Hepatocyte (in vitro differentiated cells): ENCODE results near the gene MTMR10.

ENCODE experiments used
- EZH2 ChIP-seq: fragments of 200-600 bp; sonication (generic); IDR thresholded peaks from 2 replicates; pipeline ENCODE4 v1.6.1; 2016; ENCODE audit warnings: antibody characterized with exemption, mild to moderate bottlenecking, borderline replicate concordance
- EZH2phosphoT487 ChIP-seq: fragments of 200-600 bp; sonication (generic); IDR thresholded peaks from one replicate; pipeline ENCODE4 v1.6.1; 2018; ENCODE audit warnings: antibody characterized with exemption, mild to moderate bottlenecking, low read depth, moderate library complexity; ENCODE audit not compliant: unreplicated experiment, severe bottlenecking
- TF ChIP-seq, protein P1 (sequence below): fragments of 200-600 bp; sonication (generic); IDR thresholded peaks from 2 replicates; pipeline ENCODE4 v1.5.1; 2016; ENCODE audit warnings: antibody characterized with exemption, mild to moderate bottlenecking; ENCODE audit not compliant: poor library complexity

DNA sequence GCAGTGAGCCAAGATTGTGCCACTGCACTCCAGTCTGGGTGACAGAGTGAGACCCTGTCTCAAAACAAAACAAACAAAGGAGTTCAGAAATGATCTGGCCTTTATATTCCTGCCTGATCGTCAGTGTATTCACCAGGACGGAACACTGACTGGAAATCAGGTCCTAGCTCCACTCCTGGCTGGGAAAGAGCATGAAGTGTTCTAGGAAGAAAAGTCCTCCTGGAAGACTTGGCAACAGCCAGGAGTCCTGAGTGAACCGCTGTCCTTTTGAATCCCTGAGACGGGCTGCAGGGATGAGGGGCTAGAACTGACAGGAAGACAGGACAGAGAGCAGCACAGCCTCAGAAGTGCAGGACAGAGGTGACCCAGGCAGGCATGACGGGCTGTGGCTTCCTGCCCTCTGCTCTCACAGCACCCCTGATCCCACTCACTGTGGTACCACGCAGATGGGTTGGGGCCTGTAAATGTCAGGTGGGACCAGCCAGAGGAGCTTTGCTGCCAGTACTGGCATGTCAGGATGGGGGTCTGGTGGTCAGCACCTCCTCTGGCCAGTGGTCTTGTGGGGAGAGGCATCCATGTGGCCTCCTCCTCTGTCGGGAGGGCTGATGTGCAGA is 64.2 kb downstream of the MTMR10 start:
- TF ChIP-seq, protein P1, sequence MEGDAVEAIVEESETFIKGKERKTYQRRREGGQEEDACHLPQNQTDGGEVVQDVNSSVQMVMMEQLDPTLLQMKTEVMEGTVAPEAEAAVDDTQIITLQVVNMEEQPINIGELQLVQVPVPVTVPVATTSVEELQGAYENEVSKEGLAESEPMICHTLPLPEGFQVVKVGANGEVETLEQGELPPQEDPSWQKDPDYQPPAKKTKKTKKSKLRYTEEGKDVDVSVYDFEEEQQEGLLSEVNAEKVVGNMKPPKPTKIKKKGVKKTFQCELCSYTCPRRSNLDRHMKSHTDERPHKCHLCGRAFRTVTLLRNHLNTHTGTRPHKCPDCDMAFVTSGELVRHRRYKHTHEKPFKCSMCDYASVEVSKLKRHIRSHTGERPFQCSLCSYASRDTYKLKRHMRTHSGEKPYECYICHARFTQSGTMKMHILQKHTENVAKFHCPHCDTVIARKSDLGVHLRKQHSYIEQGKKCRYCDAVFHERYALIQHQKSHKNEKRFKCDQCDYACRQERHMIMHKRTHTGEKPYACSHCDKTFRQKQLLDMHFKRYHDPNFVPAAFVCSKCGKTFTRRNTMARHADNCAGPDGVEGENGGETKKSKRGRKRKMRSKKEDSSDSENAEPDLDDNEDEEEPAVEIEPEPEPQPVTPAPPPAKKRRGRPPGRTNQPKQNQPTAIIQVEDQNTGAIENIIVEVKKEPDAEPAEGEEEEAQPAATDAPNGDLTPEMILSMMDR = no peak
- TF ChIP-seq EZH2 (no peak), EZH2phosphoT487 (no peak)
